HG03575 (cell line): ENCODE data around the gene MEF2D.

Source experiments
- ATAC-seq: cut with Tn5 transposase; IDR thresholded peaks from one replicate; pipeline ENCODE4 v1.9.1; 2021; ENCODE audit not compliant: unreplicated experiment, insufficient number of reproducible peaks, low FRiP score; ENCODE audit errors: extremely low read depth

The MEF2D gene

GRCh38 chr1:156437037-156437867 is 63.3 kb downstream of the MEF2D start:
- no peak for ATAC-seq

GRCh38 chr1:156436141-156437036 is 64.2 kb downstream of the MEF2D start:
- no peak for ATAC-seq

- ATAC-seq: no peak
These were observed 64.9 kb downstream of the MEF2D start for GRCh38 chr1:156435545-156436140.

GRCh38 chr1:156434989-156435544 is 65.5 kb downstream of the MEF2D start:
- ATAC-seq: no peak

GRCh38 chr1:156433602-156434001 is 67.0 kb downstream of the MEF2D start:
- no peak for ATAC-seq

GRCh38 chr1:156433032-156433431 is 67.5 kb downstream of the MEF2D start:
- ATAC-seq: no peak

- ATAC-seq: no peak
These were observed 67.9 kb downstream of the MEF2D start for GRCh38 chr1:156432669-156433018.

GRCh38 chr1:156431769-156432668 is 68.6 kb downstream of the MEF2D start:
- no peak for ATAC-seq

GRCh38 chr1:156431366-156431765 is 69.2 kb downstream of the MEF2D start:
- no peak for ATAC-seq

- no peak for ATAC-seq
These were observed 69.7 kb downstream of the MEF2D start for GRCh38 chr1:156430866-156431265.

- no peak for ATAC-seq
These were observed 70.3 kb downstream of the MEF2D start for GRCh38 chr1:156430303-156430702.

GRCh38 chr1:156429313-156430060 is 71.1 kb downstream of the MEF2D start:
- ATAC-seq: no peak

- no peak for ATAC-seq
These were observed 71.8 kb downstream of the MEF2D start for GRCh38 chr1:156428746-156429288.

- ATAC-seq: no peak
These were observed 72.6 kb downstream of the MEF2D start for GRCh38 chr1:156427957-156428356.

GRCh38 chr1:156425943-156426342 is 74.6 kb downstream of the MEF2D start:
- ATAC-seq: no peak

GRCh38 chr1:156424806-156425432 is 75.7 kb downstream of the MEF2D start:
- no peak for ATAC-seq
